ENCODE results near the gene DRAM1.

DNA sequence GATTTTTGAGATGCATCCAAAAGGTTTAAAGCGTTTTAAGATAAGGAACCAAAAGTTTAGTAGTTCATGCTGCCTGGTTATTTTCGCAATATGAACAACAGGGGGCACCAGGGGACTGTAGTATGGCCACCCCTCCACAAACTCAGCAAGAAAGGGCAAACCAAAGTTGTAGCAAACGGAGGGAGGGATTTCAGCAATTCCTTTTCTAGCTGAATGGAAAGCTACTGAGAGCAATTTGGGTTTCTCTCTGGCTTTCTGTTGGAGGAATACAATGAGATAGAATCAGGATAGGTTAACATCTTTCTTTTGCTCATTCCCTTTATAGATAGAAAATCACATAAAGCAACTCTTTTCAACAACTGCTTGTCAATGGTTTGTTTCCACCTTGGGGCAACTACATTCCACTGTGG is 62.5 kb downstream of the DRAM1 start:
- TF ChIP-seq POLR2AphosphoS5 (IDR thresholded peaks at IDR 0.05) (no peak), POLR2A (IDR thresholded peaks at IDR 0.05; ENCODE audit: low read depth) (no peak)
- TF ChIP-seq, protein P1, sequence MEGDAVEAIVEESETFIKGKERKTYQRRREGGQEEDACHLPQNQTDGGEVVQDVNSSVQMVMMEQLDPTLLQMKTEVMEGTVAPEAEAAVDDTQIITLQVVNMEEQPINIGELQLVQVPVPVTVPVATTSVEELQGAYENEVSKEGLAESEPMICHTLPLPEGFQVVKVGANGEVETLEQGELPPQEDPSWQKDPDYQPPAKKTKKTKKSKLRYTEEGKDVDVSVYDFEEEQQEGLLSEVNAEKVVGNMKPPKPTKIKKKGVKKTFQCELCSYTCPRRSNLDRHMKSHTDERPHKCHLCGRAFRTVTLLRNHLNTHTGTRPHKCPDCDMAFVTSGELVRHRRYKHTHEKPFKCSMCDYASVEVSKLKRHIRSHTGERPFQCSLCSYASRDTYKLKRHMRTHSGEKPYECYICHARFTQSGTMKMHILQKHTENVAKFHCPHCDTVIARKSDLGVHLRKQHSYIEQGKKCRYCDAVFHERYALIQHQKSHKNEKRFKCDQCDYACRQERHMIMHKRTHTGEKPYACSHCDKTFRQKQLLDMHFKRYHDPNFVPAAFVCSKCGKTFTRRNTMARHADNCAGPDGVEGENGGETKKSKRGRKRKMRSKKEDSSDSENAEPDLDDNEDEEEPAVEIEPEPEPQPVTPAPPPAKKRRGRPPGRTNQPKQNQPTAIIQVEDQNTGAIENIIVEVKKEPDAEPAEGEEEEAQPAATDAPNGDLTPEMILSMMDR (IDR thresholded peaks at IDR 0.05), result peak; percentile 69 to 78 (median 69)
